ENCODE data around the gene ZNF331.

DNA sequence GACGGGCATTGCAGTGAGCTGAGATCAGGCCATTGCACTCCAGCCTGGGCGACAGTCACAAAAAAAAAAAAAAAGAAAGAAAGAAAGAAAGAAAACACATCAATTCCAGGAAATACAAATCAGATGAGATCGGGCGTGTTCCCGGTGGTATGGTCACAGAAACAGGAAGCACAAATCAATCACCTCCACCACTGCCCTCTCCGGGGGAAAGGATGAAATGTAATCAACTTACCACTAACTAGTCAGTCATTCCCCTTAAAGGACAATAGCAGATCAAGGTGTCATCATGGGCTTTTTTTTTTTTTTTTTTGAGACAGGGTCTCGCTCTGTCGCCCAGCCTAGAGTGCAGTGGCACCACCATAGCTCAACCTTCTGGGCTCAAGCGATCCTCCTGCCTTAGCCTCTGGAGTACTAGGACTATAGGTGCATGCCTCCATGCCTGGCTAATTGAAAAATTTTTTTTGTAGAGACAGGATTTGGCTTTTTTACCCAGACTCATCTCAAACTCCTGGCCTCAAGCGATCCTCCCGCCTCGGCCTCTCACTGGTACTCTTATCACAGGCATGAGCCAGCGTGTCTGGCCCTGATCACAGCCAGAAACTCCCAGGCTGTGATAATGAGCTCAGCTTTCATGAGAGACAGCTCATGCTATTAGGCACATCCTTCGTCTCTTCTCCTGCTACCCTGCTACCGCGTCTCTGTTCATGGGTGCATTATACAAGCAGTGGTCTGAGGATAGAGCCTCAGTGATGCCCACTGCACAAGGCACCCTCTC is 87.0 kb downstream of the ZNF331 start:
- TF ChIP-seq, protein P1, sequence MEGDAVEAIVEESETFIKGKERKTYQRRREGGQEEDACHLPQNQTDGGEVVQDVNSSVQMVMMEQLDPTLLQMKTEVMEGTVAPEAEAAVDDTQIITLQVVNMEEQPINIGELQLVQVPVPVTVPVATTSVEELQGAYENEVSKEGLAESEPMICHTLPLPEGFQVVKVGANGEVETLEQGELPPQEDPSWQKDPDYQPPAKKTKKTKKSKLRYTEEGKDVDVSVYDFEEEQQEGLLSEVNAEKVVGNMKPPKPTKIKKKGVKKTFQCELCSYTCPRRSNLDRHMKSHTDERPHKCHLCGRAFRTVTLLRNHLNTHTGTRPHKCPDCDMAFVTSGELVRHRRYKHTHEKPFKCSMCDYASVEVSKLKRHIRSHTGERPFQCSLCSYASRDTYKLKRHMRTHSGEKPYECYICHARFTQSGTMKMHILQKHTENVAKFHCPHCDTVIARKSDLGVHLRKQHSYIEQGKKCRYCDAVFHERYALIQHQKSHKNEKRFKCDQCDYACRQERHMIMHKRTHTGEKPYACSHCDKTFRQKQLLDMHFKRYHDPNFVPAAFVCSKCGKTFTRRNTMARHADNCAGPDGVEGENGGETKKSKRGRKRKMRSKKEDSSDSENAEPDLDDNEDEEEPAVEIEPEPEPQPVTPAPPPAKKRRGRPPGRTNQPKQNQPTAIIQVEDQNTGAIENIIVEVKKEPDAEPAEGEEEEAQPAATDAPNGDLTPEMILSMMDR (IDR thresholded peaks at IDR 0.05) = no peak
- TF ChIP-seq POLR2AphosphoS5 (IDR thresholded peaks at IDR 0.05; ENCODE audit: low read depth, low read length) (no peak), SIN3A (IDR thresholded peaks at IDR 0.05; ENCODE audit: borderline replicate concordance, insufficient read depth, low read depth, low read length) (no peak)

All from Panc1 (cell line).